Measurements from ENCODE around the gene IQCK.
"Not testable (repeated sequence)": the region's sequence is repeated elsewhere in the genome, so short reads cannot be mapped to it uniquely, and the experiment has no call there.

IQCK gene

GRCh38 chr16:19700319-19700781, 17.7 kb upstream of the IQCK start:
- DNase-seq = no peak

GRCh38 chr16:19701091-19701490, 17.0 kb upstream of the IQCK start:
- DNase-seq = no peak

GRCh38 chr16:19703172-19703889, 14.7 kb upstream of the IQCK start:
- no peak for DNase-seq

GRCh38 chr16:19704321-19705145, 13.5 kb upstream of the IQCK start:
- DNase-seq = no peak

- DNase-seq = no peak
Observed at GRCh38 chr16:19705146-19705501, 12.9 kb upstream of the IQCK start.

GRCh38 chr16:19705843-19706242, 12.2 kb upstream of the IQCK start:
- DNase-seq = no peak

GRCh38 chr16:19706846-19707245, 11.2 kb upstream of the IQCK start:
- DNase-seq = no peak

- no peak for DNase-seq
Observed at GRCh38 chr16:19707569-19708295, 10.3 kb upstream of the IQCK start.

- no peak for DNase-seq
Observed at GRCh38 chr16:19708296-19709205, 9.5 kb upstream of the IQCK start.

- no peak for DNase-seq
Observed at GRCh38 chr16:19709381-19710136, 8.5 kb upstream of the IQCK start.

- no peak for DNase-seq
Observed at GRCh38 chr16:19710191-19710908, 7.7 kb upstream of the IQCK start.

- DNase-seq = no peak
Observed at GRCh38 chr16:19710991-19711545, 7.0 kb upstream of the IQCK start.

GRCh38 chr16:19711643-19712042, 6.4 kb upstream of the IQCK start:
- no peak for DNase-seq

GRCh38 chr16:19712418-19713058, 5.5 kb upstream of the IQCK start:
- DNase-seq = no peak

- no peak for DNase-seq
Observed at GRCh38 chr16:19713697-19714096, 4.4 kb upstream of the IQCK start.

GRCh38 chr16:19715566-19715965, 2.5 kb upstream of the IQCK start:
- DNase-seq = no peak

GRCh38 chr16:19716183-19716582, 1.9 kb upstream of the IQCK start:
- DNase-seq = no peak

- DNase-seq = not testable (repeated sequence)
Observed at GRCh38 chr16:19716728-19717127, 1.3 kb upstream of the IQCK start.

- DNase-seq = no peak
Observed at GRCh38 chr16:19717314-19717713, 757 bp upstream of the IQCK start.

- DNase-seq = no peak
Observed at GRCh38 chr16:19718624-19718965, 524 bp downstream of the IQCK start.

Measured in activated CD8-positive, alpha-beta memory T cell treated with anti-CD3 and anti-CD28 coated beads, Interleukin-2, amount 50 U/mL, for 4 hours (primary cell).